GM19328 (cell line): ENCODE data around the gene TCEA3.

Experiments
- ATAC-seq: cut with Tn5 transposase; IDR thresholded peaks from one replicate; pipeline ENCODE4 v1.9.1; 2021; ENCODE audit warnings: mild to moderate bottlenecking, moderate library complexity; ENCODE audit not compliant: unreplicated experiment

TCEA3 gene

DNA sequence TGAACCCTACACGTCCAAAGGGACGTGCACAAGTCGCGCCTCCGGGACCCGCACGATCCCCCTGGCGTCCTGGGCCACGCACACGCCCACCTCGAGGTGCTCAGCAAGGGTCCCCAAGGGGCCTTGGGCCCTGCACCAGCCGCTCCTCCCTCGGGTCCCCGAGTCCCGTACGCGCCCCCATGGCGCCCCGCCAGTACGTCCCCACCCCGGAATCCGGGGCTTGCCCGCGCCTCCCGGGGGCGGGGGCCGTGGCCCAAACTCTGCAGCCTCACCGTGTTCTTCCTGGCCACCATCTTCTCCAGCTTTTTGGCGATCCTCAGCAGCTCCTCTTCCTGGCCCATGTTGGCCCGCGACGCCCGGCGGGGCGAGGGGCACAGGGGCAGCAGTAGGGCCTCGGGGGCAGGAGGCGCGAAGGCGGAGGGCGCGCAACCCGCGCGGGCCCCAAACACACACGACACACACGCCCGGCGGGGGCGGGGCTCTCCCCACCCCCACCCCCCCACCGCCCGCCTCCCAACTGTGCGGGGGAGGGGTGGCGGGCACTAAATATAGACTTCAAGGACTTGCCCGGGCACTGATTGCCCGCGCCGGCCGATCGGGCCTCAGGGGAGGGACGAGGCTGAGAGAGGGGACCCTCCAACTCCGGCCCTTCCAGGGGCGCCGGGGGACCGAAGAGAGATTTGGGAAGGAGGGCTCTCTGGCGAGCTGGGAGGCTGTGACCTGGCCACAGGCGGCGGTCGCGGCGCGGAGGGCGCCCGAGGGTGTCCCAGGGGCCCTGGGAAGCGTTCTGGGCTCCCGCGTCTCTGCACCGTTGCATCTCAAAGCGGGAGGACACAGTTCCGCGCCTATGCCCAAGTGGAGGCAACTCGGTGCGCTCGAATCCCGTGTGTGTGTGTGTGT, at the start of gene TCEA3:
TCEA3 (minus strand) TSS at position 456 of the 900 bp plus-strand sequence; CDS start at position 341, 115 bp downstream.
- no peak for ATAC-seq

- ATAC-seq, result no peak
Observed at GRCh38 chr1:23473037-23473800, 48.7 kb upstream of the TCEA3 start.

- ATAC-seq, result no peak
Observed at GRCh38 chr1:23472351-23473036, 47.9 kb upstream of the TCEA3 start.

DNA sequence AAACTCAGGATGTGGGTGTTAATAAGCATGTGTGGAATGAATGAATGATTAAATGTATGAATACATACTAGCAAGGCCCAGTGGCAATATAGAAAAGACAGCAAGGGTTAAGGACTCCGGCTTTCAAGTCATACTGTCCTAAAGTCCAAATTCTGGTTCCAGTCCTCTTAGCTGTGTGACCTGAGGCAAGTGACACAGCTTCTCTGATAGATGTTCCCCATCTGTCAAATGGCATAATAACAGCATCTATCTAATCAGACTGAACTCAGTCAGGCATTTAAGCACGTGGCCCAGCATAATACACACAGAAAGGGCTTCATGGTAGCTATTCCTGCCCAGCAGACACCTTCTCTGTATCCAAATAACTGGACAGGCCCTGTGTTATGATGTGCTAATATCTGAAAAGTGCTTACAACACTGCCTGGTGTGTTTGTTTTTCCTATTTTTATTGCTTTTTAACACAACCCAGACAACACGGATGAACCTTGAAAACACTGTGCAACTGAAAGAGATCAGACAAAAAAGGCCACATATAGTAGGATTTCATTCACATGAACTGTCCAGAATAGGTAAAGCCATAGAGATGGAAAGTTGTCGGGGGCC, 47.0 kb upstream of the TCEA3 start:
- ATAC-seq, result no peak

GRCh38 chr1:23470282-23471070, 45.9 kb upstream of the TCEA3 start:
- ATAC-seq, result no peak

GRCh38 chr1:23469372-23469982, 44.9 kb upstream of the TCEA3 start:
- ATAC-seq, result no peak

GRCh38 chr1:23466423-23466989, 42.0 kb upstream of the TCEA3 start:
- no peak for ATAC-seq

- ATAC-seq, result no peak
Observed at GRCh38 chr1:23463286-23463685, 38.7 kb upstream of the TCEA3 start.

DNA sequence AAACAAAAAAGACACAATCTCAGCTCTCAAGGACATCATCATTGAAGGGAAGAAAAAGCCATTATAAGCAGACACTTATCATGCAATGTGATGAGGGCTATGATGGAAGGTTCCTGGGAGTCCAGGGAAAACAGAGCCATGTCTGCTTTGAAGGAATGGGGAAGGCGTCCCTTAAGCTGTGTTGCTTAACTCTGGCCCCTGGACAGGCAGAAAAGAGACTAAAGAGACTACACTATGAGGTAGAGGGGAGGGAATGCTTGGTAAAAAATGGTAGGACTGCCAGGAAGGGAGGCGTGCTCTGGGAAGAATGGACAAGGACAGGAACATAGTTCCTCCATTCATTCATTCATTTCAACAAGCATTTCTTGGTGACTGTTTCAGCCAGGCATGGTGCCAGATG, 38.2 kb upstream of the TCEA3 start:
- no peak for ATAC-seq

GRCh38 chr1:23461050-23461449, 36.5 kb upstream of the TCEA3 start:
- ATAC-seq, result no peak

GRCh38 chr1:23460519-23460918, 36.0 kb upstream of the TCEA3 start:
- no peak for ATAC-seq

- ATAC-seq, result no peak
Observed at GRCh38 chr1:23459338-23459757, 34.8 kb upstream of the TCEA3 start.

GRCh38 chr1:23456226-23456625, 31.7 kb upstream of the TCEA3 start:
- ATAC-seq, result no peak

GRCh38 chr1:23453455-23454000, 29.0 kb upstream of the TCEA3 start:
- no peak for ATAC-seq

- ATAC-seq, result no peak
Observed at GRCh38 chr1:23452011-23452411, 27.5 kb upstream of the TCEA3 start.

DNA sequence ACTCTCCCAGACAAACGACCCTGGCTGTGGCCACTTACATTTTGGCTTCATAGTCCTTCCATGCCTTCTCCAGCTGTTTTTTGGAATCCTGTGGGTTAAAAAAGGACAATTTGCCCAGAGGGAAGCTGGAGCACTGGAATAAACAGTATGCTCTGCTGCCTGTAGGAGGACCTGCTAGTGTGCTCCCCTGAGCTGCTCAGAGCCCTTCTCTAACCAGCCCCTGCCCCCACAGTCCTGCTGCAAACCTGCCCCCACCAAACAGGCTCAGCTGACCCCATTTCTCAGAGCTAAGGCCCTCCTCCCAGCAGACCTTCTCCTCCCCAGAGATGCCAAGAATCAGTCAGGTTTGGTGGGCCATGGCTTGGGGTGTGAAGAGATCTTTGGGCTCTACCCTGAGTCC, 26.9 kb upstream of the TCEA3 start:
- ATAC-seq, result no peak

DNA sequence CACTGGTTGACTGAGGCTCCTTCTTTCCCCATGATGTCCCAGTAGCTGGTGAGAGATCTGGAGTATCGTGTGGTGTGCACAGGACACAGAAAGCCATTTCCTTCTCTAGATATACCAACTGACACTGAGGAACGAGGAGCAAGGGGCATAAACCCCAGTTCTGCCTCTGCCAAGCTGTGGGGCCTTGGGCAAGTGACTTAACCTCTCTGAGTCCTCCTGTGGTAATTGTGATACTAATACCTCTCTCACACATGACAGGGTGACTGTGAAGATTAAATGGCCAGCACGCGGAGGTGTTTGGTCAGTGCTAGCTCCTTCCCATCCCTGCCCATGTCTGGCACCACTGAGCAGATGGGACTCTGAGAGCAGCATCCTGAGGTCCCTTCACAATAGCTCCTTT, 26.3 kb upstream of the TCEA3 start:
- ATAC-seq, result no peak

DNA sequence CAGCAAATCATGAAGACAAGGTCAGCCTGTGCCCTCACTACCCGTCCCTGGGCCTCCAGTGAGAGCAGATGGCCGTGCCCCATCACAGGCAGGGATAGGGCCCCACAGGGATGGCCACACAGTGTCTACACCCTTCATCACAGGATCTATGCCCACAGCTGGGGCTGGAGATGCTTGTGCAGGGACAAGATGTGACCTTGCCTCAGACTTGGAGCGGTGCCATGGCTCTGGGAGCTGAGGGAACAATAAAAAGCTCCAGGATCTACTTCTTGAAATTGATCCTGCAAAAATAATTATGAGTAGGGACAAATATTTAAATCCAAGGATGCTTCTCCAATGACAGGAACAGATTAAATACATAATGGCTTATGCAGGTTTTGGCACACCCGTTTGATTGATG, 25.4 kb upstream of the TCEA3 start:
- ATAC-seq, result no peak

GRCh38 chr1:23449306-23449705, 24.8 kb upstream of the TCEA3 start:
- no peak for ATAC-seq
